PC-3 (cell line): ENCODE results near the gene CDH13.

Source experiments
- CTCF ChIP-seq: fragments of 300-600 bp; sonication (generic); conservative IDR thresholded peaks from 2 replicates; pipeline ENCODE4 v1.5.1; 2017; ENCODE audit warnings: antibody characterized with exemption, low read depth, mild to moderate bottlenecking, low read length
- EZH2phosphoT487 ChIP-seq: fragments of 300-600 bp; sonication (generic); IDR thresholded peaks from 2 replicates; pipeline ENCODE4 v1.6.1; 2018; ENCODE audit warnings: mild to moderate bottlenecking, antibody characterized with exemption, low read length, borderline replicate concordance

GRCh38 chr16:83407928-83408327 lies 781.2 kb downstream of the CDH13 start:
- no peak for TF ChIP-seq CTCF
- TF ChIP-seq EZH2phosphoT487 = no peak
